Panc1 (cell line): ENCODE results near the gene CAMSAP2. TPM values are rescaled to one million over a fixed set of nuclear protein-coding genes. Genes with fewer than 3 reads are reported as not detected.

Experiments
- ATAC-seq: fragments of 200-7000 bp; cut with Tn5 transposase; 2 replicates; pipeline ENCODE4 v1.9.1; 2020; ENCODE audit warnings: mild to moderate bottlenecking, moderate library complexity
- BruUV-seq: library from RNA; stranded (reverse); fragments of 400-500 nt; replicated peaks from 2 replicates; lab custom pipeline; 2021; lab: Mats Ljungman, UMichigan
- CTCF ChIA-PET: fragments of 300-600 bp; sonication (Branson Sonifier 250); formaldehyde crosslinking; loops from one replicate; lab custom pipeline; 2022; ENCODE audit warnings: antibody characterized with exemption; lab: Charles Lee
- POLR2A ChIA-PET: fragments of 300-600 bp; sonication (Branson Sonifier 250); formaldehyde crosslinking; loops from one replicate; lab custom pipeline; 2022; ENCODE audit warnings: antibody characterized with exemption; lab: Charles Lee
- DNase-seq: peaks from one replicate; pipeline ENCODE4 v3.0.0-alpha.2; 2010; ENCODE audit warnings: low read depth, low spot score
- H3K27ac ChIP-seq: 2 replicates; pipeline ENCODE4 v1.5.1; 2011; ENCODE audit warnings: mild to moderate bottlenecking, low read length, inconsistent platforms
- H3K27me3 ChIP-seq: fragments of 200-500 bp; sonication (Bioruptor generic); 2 replicates; pipeline ENCODE4 v1.6.0; 2014; ENCODE audit warnings: low read length, inconsistent platforms; ENCODE audit not compliant: control insufficient read depth, insufficient read depth
- H3K36me3 ChIP-seq: fragments of 200-500 bp; sonication (Bioruptor generic); 2 replicates; pipeline ENCODE4 v1.5.1; 2014; ENCODE audit warnings: inconsistent platforms, mild to moderate bottlenecking, low read length, moderate library complexity; ENCODE audit not compliant: control insufficient read depth, insufficient read depth
- H3K4me1 ChIP-seq: 2 replicates; pipeline ENCODE4 v1.5.1; 2011; ENCODE audit warnings: inconsistent platforms, mild to moderate bottlenecking, low read length, moderate library complexity; ENCODE audit not compliant: control insufficient read depth, insufficient read depth
- H3K4me3 ChIP-seq, 2 experiments: 2 replicates each; pipeline ENCODE4 v1.5.1; 2011 to 2012; ENCODE audit warnings: low read depth in 2 of 2, low read length in 2 of 2, mild to moderate bottlenecking in 2 of 2, inconsistent platforms in 1 of 2, moderate library complexity in 1 of 2
- H3K9me3 ChIP-seq: fragments of 200-500 bp; sonication (Bioruptor generic); 2 replicates; pipeline ENCODE4 v1.5.1; 2014; ENCODE audit warnings: low read depth, mild to moderate bottlenecking, inconsistent platforms, low read length, moderate library complexity; ENCODE audit not compliant: control insufficient read depth, insufficient read depth
- POLR2AphosphoS5 ChIP-seq: IDR thresholded peaks from 2 replicates; pipeline ENCODE4 v1.6.1; 2012; ENCODE audit warnings: mild to moderate bottlenecking, low read depth, low read length, moderate library complexity
- SIN3A ChIP-seq: IDR thresholded peaks from 2 replicates; pipeline ENCODE4 v1.6.1; 2012; ENCODE audit warnings: low read depth, mild to moderate bottlenecking, low read length, moderate library complexity, borderline replicate concordance; ENCODE audit not compliant: insufficient read depth
- TCF7L2 ChIP-seq: IDR thresholded peaks from 2 replicates; pipeline ENCODE4 v1.6.1; 2011; ENCODE audit warnings: mild to moderate bottlenecking, low read depth, low read length, inconsistent platforms
- in situ Hi-C: cut with HindIII; loops from 2 replicates; pipeline ENCODE4 v1.10.0; 2016; ENCODE audit warnings: low sequenced_read_pairs, low pct_unique_long_range_greater_than_20kb
- intact Hi-C: fragments of 100-400 bp; cut with micrococcal nuclease; formaldehyde crosslinking; loops from one replicate; pipeline ENCODE4 v1.10.0; 2022; ENCODE audit not compliant: unreplicated experiment
- total RNA-seq: library from RNA; stranded (reverse); gene quantifications from one replicate; pipeline ENCODE4 v1.2.1, GENCODE V29; 2021; ENCODE audit not compliant: unreplicated experiment
- TF ChIP-seq, protein P1 (sequence below), 2 experiments: IDR thresholded peaks; 2 replicates each; pipeline ENCODE4 v1.6.1; 2011 to 2012; ENCODE audit warnings: low read depth in 2 of 2, control low read depth in 1 of 2, low read length in 1 of 2, mild to moderate bottlenecking in 1 of 2, moderate library complexity in 1 of 2; ENCODE audit not compliant: insufficient read depth in 1 of 2
- TF ChIP-seq, protein P2 (sequence below): fragments of 450-650 bp; IDR thresholded peaks from 2 replicates; pipeline ENCODE4 v1.5.1; 2017; ENCODE audit warnings: mild to moderate bottlenecking

The CAMSAP2 gene
- total RNA-seq, 1 experiment from 2014 or later = 40.1 TPM

DNA sequence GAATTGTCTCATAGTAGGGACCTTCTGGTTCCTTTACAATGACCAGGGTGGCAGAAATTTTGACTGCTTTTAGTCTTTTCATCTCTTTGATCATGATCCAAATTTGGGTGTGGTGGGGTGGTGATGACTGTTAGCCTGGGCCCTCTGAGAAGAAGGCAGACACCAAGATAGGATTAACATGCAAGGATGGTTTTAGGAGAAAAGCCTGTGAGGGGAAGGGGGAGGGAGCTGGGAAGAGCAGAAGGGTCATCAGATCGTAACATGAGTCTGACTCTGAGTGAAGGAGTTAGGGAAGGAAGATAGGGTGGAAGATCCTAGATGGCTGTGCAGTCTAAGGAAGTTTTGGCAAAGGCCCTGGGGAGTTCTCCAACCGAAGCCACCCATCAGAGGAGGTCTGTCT is 28.5 kb upstream of the CAMSAP2 start:
- TF ChIP-seq TCF7L2 (no peak), POLR2AphosphoS5 (no peak), SIN3A (no peak)
- TF ChIP-seq, protein P1, sequence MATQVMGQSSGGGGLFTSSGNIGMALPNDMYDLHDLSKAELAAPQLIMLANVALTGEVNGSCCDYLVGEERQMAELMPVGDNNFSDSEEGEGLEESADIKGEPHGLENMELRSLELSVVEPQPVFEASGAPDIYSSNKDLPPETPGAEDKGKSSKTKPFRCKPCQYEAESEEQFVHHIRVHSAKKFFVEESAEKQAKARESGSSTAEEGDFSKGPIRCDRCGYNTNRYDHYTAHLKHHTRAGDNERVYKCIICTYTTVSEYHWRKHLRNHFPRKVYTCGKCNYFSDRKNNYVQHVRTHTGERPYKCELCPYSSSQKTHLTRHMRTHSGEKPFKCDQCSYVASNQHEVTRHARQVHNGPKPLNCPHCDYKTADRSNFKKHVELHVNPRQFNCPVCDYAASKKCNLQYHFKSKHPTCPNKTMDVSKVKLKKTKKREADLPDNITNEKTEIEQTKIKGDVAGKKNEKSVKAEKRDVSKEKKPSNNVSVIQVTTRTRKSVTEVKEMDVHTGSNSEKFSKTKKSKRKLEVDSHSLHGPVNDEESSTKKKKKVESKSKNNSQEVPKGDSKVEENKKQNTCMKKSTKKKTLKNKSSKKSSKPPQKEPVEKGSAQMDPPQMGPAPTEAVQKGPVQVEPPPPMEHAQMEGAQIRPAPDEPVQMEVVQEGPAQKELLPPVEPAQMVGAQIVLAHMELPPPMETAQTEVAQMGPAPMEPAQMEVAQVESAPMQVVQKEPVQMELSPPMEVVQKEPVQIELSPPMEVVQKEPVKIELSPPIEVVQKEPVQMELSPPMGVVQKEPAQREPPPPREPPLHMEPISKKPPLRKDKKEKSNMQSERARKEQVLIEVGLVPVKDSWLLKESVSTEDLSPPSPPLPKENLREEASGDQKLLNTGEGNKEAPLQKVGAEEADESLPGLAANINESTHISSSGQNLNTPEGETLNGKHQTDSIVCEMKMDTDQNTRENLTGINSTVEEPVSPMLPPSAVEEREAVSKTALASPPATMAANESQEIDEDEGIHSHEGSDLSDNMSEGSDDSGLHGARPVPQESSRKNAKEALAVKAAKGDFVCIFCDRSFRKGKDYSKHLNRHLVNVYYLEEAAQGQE (IDR thresholded peaks at IDR 0.05; ENCODE audit: insufficient read depth in 1 of 2, low read depth in 2 of 2, low read length in 1 of 2) = no peak
- TF ChIP-seq, protein P2, sequence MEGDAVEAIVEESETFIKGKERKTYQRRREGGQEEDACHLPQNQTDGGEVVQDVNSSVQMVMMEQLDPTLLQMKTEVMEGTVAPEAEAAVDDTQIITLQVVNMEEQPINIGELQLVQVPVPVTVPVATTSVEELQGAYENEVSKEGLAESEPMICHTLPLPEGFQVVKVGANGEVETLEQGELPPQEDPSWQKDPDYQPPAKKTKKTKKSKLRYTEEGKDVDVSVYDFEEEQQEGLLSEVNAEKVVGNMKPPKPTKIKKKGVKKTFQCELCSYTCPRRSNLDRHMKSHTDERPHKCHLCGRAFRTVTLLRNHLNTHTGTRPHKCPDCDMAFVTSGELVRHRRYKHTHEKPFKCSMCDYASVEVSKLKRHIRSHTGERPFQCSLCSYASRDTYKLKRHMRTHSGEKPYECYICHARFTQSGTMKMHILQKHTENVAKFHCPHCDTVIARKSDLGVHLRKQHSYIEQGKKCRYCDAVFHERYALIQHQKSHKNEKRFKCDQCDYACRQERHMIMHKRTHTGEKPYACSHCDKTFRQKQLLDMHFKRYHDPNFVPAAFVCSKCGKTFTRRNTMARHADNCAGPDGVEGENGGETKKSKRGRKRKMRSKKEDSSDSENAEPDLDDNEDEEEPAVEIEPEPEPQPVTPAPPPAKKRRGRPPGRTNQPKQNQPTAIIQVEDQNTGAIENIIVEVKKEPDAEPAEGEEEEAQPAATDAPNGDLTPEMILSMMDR = no peak
- ChIA-PET CTCF (no interaction called here), POLR2A (no interaction called here)
- no peaks in the 10 kb centered on the region for H3K9me3 ChIP-seq
- H3K27me3 ChIP-seq = no peaks in the 10 kb centered on the region
- H3K4me1 ChIP-seq = no peaks in the 10 kb centered on the region
- no peak for DNase-seq
- H3K4me3 ChIP-seq = no peak overlapping the region
- ATAC-seq = no peak
- in situ Hi-C loops = no loop called here
- intact Hi-C loops = no loop called here
- no TSS peak for BruUV-seq
- no peak overlapping the region for H3K27ac ChIP-seq
- no peaks in the 10 kb centered on the region for H3K36me3 ChIP-seq

DNA sequence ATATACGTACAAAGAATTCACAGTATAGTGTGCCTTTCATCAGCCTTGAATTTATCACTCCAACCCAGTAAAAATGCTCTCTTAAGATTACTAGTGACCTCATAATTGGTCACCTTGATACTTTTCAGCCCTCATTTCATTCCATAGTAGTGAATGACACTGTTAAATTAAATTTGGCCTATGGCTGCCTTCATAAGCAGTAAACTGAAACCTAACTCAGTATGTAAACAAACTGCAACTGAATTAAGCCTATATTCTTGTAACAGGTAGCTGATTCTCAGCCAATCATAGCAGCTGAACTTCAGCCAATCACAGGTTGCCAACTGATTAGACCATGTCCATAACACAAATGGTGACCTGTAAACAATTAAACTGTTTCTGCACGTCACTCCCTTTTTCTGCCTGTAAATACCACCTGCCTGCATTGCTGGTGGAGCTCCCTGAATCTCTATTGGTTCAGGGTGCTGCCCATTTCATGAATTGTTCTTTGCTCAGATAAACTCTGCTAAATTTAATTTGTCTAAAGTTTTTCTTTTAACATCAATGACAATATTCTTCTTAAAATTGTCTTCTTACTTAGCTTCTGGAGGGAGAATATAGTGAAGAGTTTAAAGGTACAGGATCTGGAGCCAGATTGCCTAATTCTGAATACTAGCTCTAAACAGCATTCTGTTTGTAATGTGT is 24.0 kb upstream of the CAMSAP2 start:
- no TSS peak for BruUV-seq
- H3K9me3 ChIP-seq = no peaks in the 10 kb centered on the region
- no peaks in the 10 kb centered on the region for H3K27me3 ChIP-seq
- no peak for DNase-seq
- no peaks in the 10 kb centered on the region for H3K36me3 ChIP-seq
- no peak for ATAC-seq
- H3K4me1 ChIP-seq = no peaks in the 10 kb centered on the region
- intact Hi-C loops = no loop called here
- TF ChIP-seq SIN3A (no peak), POLR2AphosphoS5 (no peak), TCF7L2 (no peak)
- TF ChIP-seq, protein P1 (IDR thresholded peaks at IDR 0.05; ENCODE audit: insufficient read depth in 1 of 2, low read depth in 2 of 2, low read length in 1 of 2) = no peak
- TF ChIP-seq, protein P2 = no peak
- in situ Hi-C loops = no loop called here
- H3K27ac ChIP-seq = no peak overlapping the region
- POLR2A ChIA-PET = interaction anchor here (0.6 kb wide), 1 partner anchor 103 kb away, joined by 5 read pairs; no protein-coding TSS in a partner anchor
- H3K4me3 ChIP-seq = no peak overlapping the region
- CTCF ChIA-PET = interaction anchor here (0.6 kb wide), 1 partner anchor 294 kb away, joined by 6 read pairs; no protein-coding TSS in a partner anchor
